Sciatic nerve (tissue), 2 donors: ENCODE measurements around the gene BCAT1. TPM values are rescaled to one million over a fixed set of nuclear protein-coding genes. Genes with fewer than 3 reads are reported as not detected.
"Not testable (repeated sequence)": the region's sequence is repeated elsewhere in the genome, so short reads cannot be mapped to it uniquely, and the experiment has no call there.

Source experiments
- ATAC-seq: fragments of 200-7000 bp; cut with Tn5 transposase; one replicate; pipeline ENCODE4 v1.9.1; 2020; ENCODE audit warnings: mild to moderate bottlenecking, moderate library complexity
- DNase-seq: peaks from one replicate; pipeline ENCODE4 v3.0.0-alpha.2; 2020; ENCODE audit warnings: low spot score
- intact Hi-C: fragments of 100-400 bp; cut with DNase I; formaldehyde crosslinking; loops from one replicate; pipeline ENCODE4 v1.14.2; 2022
- total RNA-seq: library from RNA; stranded (reverse); fragmentation: NEBNext Ultra II Directional; extraction: Animal tissue kit (Norgen Biotek cat#: 25700); gene quantifications from one replicate; pipeline ENCODE4 v1.2.1, GENCODE V29; 2021
- donor health status: DM: no; HTN: no; CAD: no.
- donor health status: DM: no; HTN: no; CAD: no.

BCAT1 gene
- total RNA-seq, 1 donor from 2014 or later: 15.2 TPM

- DNase-seq (no peak), ATAC-seq (no peak)
- intact Hi-C loops: no loop called here
Observed at GRCh38 chr12:24880732-24881131, 68.2 kb downstream of the BCAT1 start.

GRCh38 chr12:24879644-24880043 is 69.3 kb downstream of the BCAT1 start:
- intact Hi-C loops: no loop called here
- DNase-seq: no peak
- no peak for ATAC-seq

GRCh38 chr12:24875014-24875413 is 73.9 kb downstream of the BCAT1 start:
- DNase-seq (no peak), ATAC-seq (no peak)
- intact Hi-C loops: no loop called here

GRCh38 chr12:24872211-24872610 is 76.7 kb downstream of the BCAT1 start:
- intact Hi-C loops: no loop called here
- ATAC-seq (no peak), DNase-seq (no peak)

GRCh38 chr12:24866139-24866538 is 82.8 kb downstream of the BCAT1 start:
- ATAC-seq, intact Hi-C loops, DNase-seq: not testable (repeated sequence)

- intact Hi-C loops: no loop called here
Observed at GRCh38 chr12:24864796-24865125, 84.1 kb downstream of the BCAT1 start.

GRCh38 chr12:24861766-24862540 is 86.9 kb downstream of the BCAT1 start:
- intact Hi-C loops: no loop called here
- DNase-seq: no peak
- no peak for ATAC-seq

More at GRCh38 chr12:24864796-24865125, 84.1 kb downstream of the BCAT1 start:
- DNase-seq: no peak
- ATAC-seq: no peak

- DNase-seq (no peak), ATAC-seq (no peak)
- intact Hi-C loops: no loop called here
Observed at GRCh38 chr12:24860546-24860945, 88.4 kb downstream of the BCAT1 start.

- DNase-seq (no peak), ATAC-seq (no peak)
- intact Hi-C loops: no loop called here
Observed at GRCh38 chr12:24856541-24856940, 92.4 kb downstream of the BCAT1 start.

GRCh38 chr12:24854908-24855307 is 94.0 kb downstream of the BCAT1 start:
- ATAC-seq: no peak
- DNase-seq: no peak
- intact Hi-C loops: no loop called here

- ATAC-seq (no peak), DNase-seq (no peak)
- intact Hi-C loops: no loop called here
Observed at GRCh38 chr12:24854017-24854416, 94.9 kb downstream of the BCAT1 start.

GRCh38 chr12:24853588-24853987 is 95.3 kb downstream of the BCAT1 start:
- intact Hi-C loops: no loop called here
- no peak for ATAC-seq
- no peak for DNase-seq

- ATAC-seq (no peak), DNase-seq (no peak)
- intact Hi-C loops: no loop called here
Observed at GRCh38 chr12:24853094-24853493, 95.8 kb downstream of the BCAT1 start.

- ATAC-seq (no peak), DNase-seq (no peak)
- intact Hi-C loops: no loop called here
Observed at GRCh38 chr12:24852420-24852819, 96.5 kb downstream of the BCAT1 start.

GRCh38 chr12:24851883-24852282 is 97.0 kb downstream of the BCAT1 start:
- ATAC-seq, intact Hi-C loops, DNase-seq: not testable (repeated sequence)

- intact Hi-C loops: no loop called here
- DNase-seq (no peak), ATAC-seq (no peak)
Observed at GRCh38 chr12:24851341-24851740, 97.6 kb downstream of the BCAT1 start.

GRCh38 chr12:24850496-24850895 is 98.4 kb downstream of the BCAT1 start:
- ATAC-seq: no peak
- no peak for DNase-seq
- intact Hi-C loops: no loop called here

- intact Hi-C loops: no loop called here
- no peak for ATAC-seq
- DNase-seq: no peak
Observed at GRCh38 chr12:24848941-24849477, 99.9 kb downstream of the BCAT1 start.

GRCh38 chr12:24846689-24847088 is 102.2 kb downstream of the BCAT1 start:
- intact Hi-C loops: no loop called here
- DNase-seq (no peak), ATAC-seq (no peak)

- no peak for DNase-seq
- intact Hi-C loops: no loop called here
- ATAC-seq: no peak
Observed at GRCh38 chr12:24845615-24846014, 103.3 kb downstream of the BCAT1 start.
